ENCODE measurements around the gene UGT1A3. TPM values are rescaled to one million over a fixed set of nuclear protein-coding genes. Genes with fewer than 3 reads are reported as not detected.
"Not testable (repeated sequence)": the region's sequence is repeated elsewhere in the genome, so short reads cannot be mapped to it uniquely, and the experiment has no call there.

The UGT1A3 gene
- total and polyA plus RNA-seq, 5 donors: not detected

DNA sequence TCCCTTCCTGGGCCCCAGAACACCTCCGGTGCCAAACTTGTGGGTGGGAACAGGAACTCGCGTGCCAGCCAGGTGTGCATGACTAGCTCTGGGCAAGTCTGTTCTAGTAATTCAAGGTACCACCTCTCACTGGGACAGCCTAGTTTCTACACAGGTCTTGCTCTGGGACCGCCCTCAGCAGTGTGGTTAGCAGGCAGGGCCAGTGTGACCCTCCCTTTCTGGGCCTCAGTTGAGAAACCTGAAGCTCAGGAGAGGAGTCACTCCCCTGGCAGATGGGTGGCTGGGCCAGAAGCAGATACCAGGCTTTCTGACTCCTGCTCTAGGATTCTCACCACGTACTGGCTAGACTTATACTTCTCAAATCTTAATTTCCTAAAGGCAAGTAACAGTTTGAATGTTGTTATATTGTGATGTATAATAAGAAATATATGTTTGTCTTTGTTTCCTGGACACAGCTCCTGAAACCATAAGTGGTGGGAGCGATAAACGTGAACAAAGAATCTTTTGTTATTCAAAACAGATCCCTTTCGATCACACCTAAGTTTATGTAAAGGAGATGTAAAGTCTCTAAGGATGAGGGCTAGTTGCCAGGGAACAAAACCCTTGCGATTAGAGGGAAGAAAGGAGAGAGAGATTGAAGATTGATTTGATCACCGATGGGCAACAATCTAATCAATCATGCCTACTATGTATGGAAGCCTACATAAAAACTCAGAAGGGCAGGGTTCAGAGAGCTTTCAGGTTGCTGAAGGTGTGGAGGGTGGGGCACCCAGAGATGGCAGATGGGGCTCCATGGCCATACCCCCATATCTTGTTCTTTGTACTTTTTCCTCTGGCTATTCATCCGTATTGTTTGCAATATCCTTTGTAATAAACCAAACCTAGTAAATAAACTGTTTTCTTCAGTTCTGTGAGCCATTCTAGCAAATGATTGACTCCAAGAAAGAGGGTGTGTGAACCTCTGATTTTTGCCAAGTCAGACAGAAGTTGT lies 37.1 kb upstream of the UGT1A3 start:
- ATAC-seq: no peak
- Histone ChIP-seq H3K9me3 (ENCODE audit: control insufficient read depth, low read length) (no peaks in the 10 kb centered on the region), H3K4me1 (ENCODE audit: control insufficient read depth, insufficient read depth, low read length) (no peaks in the 10 kb centered on the region), H3K4me3 (ENCODE audit: low read length) (no peak overlapping the region), H3K27ac (ENCODE audit: low read length) (no peak overlapping the region), H3K27me3 (ENCODE audit: control insufficient read depth, insufficient read depth) (no peaks in the 10 kb centered on the region)
- intact Hi-C loops (cut with DNase I): no loop called here
- 83% methylated on average over 11 of the region's 11 CpGs for WGBS
- DNase-seq: no peak

GRCh38 chr2:233692648-233693047 lies 36.2 kb upstream of the UGT1A3 start, which contains the start of gene UGT1A6:
TSS of gene UGT1A6 (plus strand) at chr2:233692890. CDS start at chr2:233693005, 115 bp downstream.
- H3K9me3 ChIP-seq (ENCODE audit: control insufficient read depth, low read length): no peaks in the 10 kb centered on the region
- ATAC-seq: no peak
- no peaks in the 10 kb centered on the region for H3K27me3 ChIP-seq (ENCODE audit: control insufficient read depth, insufficient read depth)
- no peak for DNase-seq
- H3K4me3 ChIP-seq (ENCODE audit: low read length): no peak within 1 kb of the TSS
- WGBS: 88% methylated on average over 4 of the region's 4 CpGs
- no peak within 1 kb of the TSS for H3K27ac ChIP-seq (ENCODE audit: low read length)
- intact Hi-C loops (cut with DNase I): no loop called here
- H3K4me1 ChIP-seq (ENCODE audit: control insufficient read depth, insufficient read depth, low read length): no peaks in the 10 kb centered on the region

GRCh38 chr2:233693963-233694362 lies 34.9 kb upstream of the UGT1A3 start:
- DNase-seq: no peak
- Histone ChIP-seq H3K27me3 (ENCODE audit: control insufficient read depth, insufficient read depth) (no peaks in the 10 kb centered on the region), H3K4me1 (ENCODE audit: control insufficient read depth, insufficient read depth, low read length) (no peaks in the 10 kb centered on the region), H3K4me3 (ENCODE audit: low read length) (no peak overlapping the region), H3K27ac (ENCODE audit: low read length) (no peak overlapping the region), H3K9me3 (ENCODE audit: control insufficient read depth, low read length) (no peaks in the 10 kb centered on the region)
- ATAC-seq: no peak
- WGBS: 50% methylated on average over 6 of the region's 6 CpGs
- intact Hi-C loops (cut with DNase I): no loop called here

- H3K9me3 ChIP-seq (ENCODE audit: control insufficient read depth, low read length): no peaks in the 10 kb centered on the region
- 79% methylated on average over 4 of the region's 4 CpGs for WGBS
- intact Hi-C loops (cut with DNase I): no loop called here
- no peak overlapping the region for H3K27ac ChIP-seq (ENCODE audit: low read length)
- H3K27me3 ChIP-seq (ENCODE audit: control insufficient read depth, insufficient read depth): no peaks in the 10 kb centered on the region
- no peak overlapping the region for H3K4me3 ChIP-seq (ENCODE audit: low read length)
- DNase-seq (no peak), ATAC-seq (no peak)
- H3K4me1 ChIP-seq (ENCODE audit: control insufficient read depth, insufficient read depth, low read length): no peaks in the 10 kb centered on the region
Observed at GRCh38 chr2:233698740-233699139, 30.1 kb upstream of the UGT1A3 start.

GRCh38 chr2:233699424-233700027 lies 29.3 kb upstream of the UGT1A3 start:
- Histone ChIP-seq H3K9me3 (ENCODE audit: control insufficient read depth, low read length) (no peaks in the 10 kb centered on the region), H3K27me3 (ENCODE audit: control insufficient read depth, insufficient read depth) (no peaks in the 10 kb centered on the region), H3K27ac (ENCODE audit: low read length) (no peak overlapping the region), H3K4me1 (ENCODE audit: control insufficient read depth, insufficient read depth, low read length) (no peaks in the 10 kb centered on the region), H3K4me3 (ENCODE audit: low read length) (no peak overlapping the region)
- DNase-seq (no peak), ATAC-seq (no peak)
- 85% methylated on average over 8 of the region's 8 CpGs for WGBS
- intact Hi-C loops (cut with DNase I): no loop called here

GRCh38 chr2:233700028-233700635 lies 28.7 kb upstream of the UGT1A3 start:
- intact Hi-C loops (cut with DNase I): no loop called here
- Histone ChIP-seq H3K9me3 (ENCODE audit: control insufficient read depth, low read length) (no peaks in the 10 kb centered on the region), H3K27me3 (ENCODE audit: control insufficient read depth, insufficient read depth) (no peaks in the 10 kb centered on the region), H3K4me3 (ENCODE audit: low read length) (no peak overlapping the region), H3K4me1 (ENCODE audit: control insufficient read depth, insufficient read depth, low read length) (no peaks in the 10 kb centered on the region), H3K27ac (ENCODE audit: low read length) (no peak overlapping the region)
- DNase-seq (no peak), ATAC-seq (peak in 1 of 2 donors; percentile 61)
- 21% methylated on average over 1 of the region's 1 CpG for WGBS

DNA sequence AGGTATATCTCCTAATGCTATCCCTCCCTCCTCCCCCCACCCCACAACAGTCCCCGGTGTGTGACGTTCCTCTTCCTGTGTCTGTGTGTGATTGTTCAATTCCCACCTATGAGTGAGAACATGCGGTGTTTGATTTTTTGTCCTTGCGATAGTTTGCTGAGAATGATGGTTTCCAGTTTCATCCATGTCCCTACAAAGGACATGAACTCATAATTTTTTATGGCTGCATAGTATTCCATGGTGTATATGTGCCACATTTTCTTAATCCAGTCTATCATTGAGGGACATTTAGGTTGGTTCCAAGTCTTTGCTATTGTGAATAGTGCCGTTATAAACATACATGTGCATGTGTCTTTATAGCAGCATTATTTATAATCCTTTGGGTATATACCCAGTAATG lies 28.0 kb upstream of the UGT1A3 start:
- H3K9me3 ChIP-seq (ENCODE audit: control insufficient read depth, low read length); H3K27me3 ChIP-seq (ENCODE audit: control insufficient read depth, insufficient read depth); DNase-seq; H3K27ac ChIP-seq (ENCODE audit: low read length); intact Hi-C loops (cut with DNase I); H3K4me3 ChIP-seq (ENCODE audit: low read length); ATAC-seq; H3K4me1 ChIP-seq (ENCODE audit: control insufficient read depth, insufficient read depth, low read length): not testable (repeated sequence)
- 93% methylated on average over 5 of the region's 5 CpGs for WGBS

GRCh38 chr2:233702238-233702637 lies 26.6 kb upstream of the UGT1A3 start:
- WGBS: 34% methylated on average over 3 of the region's 3 CpGs
- Histone ChIP-seq H3K4me3 (ENCODE audit: low read length) (no peak overlapping the region), H3K27me3 (ENCODE audit: control insufficient read depth, insufficient read depth) (no peaks in the 10 kb centered on the region), H3K27ac (ENCODE audit: low read length) (no peak overlapping the region), H3K9me3 (ENCODE audit: control insufficient read depth, low read length) (no peaks in the 10 kb centered on the region), H3K4me1 (ENCODE audit: control insufficient read depth, insufficient read depth, low read length) (no peaks in the 10 kb centered on the region)
- DNase-seq: no peak
- intact Hi-C loops (cut with DNase I): no loop called here
- ATAC-seq: no peak

GRCh38 chr2:233705911-233706506 lies 22.8 kb upstream of the UGT1A3 start:
- DNase-seq (no peak), ATAC-seq (no peak)
- no peak overlapping the region for H3K4me3 ChIP-seq (ENCODE audit: low read length)
- H3K4me1 ChIP-seq (ENCODE audit: control insufficient read depth, insufficient read depth, low read length): no peaks in the 10 kb centered on the region
- H3K27ac ChIP-seq (ENCODE audit: low read length): no peak overlapping the region
- WGBS: 61% methylated on average over 4 of the region's 4 CpGs
- no peaks in the 10 kb centered on the region for H3K9me3 ChIP-seq (ENCODE audit: control insufficient read depth, low read length)
- intact Hi-C loops (cut with DNase I): no loop called here
- H3K27me3 ChIP-seq (ENCODE audit: control insufficient read depth, insufficient read depth): no peaks in the 10 kb centered on the region

DNA sequence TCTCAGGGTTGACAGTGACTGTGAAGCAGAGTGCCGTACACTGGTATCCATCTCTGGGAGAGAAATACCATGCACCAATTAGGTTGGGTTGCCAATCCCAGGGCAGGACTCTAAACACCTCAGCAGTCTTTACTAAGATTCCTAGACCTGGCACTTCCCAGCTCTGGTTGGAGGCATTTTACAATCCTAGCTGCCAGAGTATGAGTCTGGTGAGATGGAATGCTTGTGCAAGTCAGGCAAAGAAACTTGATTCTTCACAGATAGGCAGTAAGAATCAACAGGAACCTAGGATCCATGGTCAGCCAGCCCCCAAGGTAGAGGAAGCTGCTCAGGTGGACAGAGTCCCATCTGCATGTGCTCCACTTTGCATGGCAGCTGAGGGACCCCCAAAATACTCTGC lies 22.1 kb upstream of the UGT1A3 start:
- Histone ChIP-seq H3K27me3 (ENCODE audit: control insufficient read depth, insufficient read depth) (no peaks in the 10 kb centered on the region), H3K4me3 (ENCODE audit: low read length) (no peak overlapping the region)
- 38% methylated on average over 1 of the region's 1 CpG for WGBS

More for the DNA sequence above, 22.1 kb upstream of the UGT1A3 start:
- H3K9me3 ChIP-seq (ENCODE audit: control insufficient read depth, low read length): no peaks in the 10 kb centered on the region
- no peak overlapping the region for H3K27ac ChIP-seq (ENCODE audit: low read length)
- ATAC-seq (no peak), DNase-seq (no peak)
- no peaks in the 10 kb centered on the region for H3K4me1 ChIP-seq (ENCODE audit: control insufficient read depth, insufficient read depth, low read length)
- intact Hi-C loops (cut with DNase I): no loop called here

All from right cardiac atrium (tissue), 5 donors.